GM19328 (cell line): ENCODE results near the gene NEDD4L.

ENCODE experiments used
- ATAC-seq: cut with Tn5 transposase; IDR thresholded peaks from one replicate; pipeline ENCODE4 v1.9.1; 2021; ENCODE audit warnings: mild to moderate bottlenecking, moderate library complexity; ENCODE audit not compliant: unreplicated experiment

The NEDD4L gene

DNA sequence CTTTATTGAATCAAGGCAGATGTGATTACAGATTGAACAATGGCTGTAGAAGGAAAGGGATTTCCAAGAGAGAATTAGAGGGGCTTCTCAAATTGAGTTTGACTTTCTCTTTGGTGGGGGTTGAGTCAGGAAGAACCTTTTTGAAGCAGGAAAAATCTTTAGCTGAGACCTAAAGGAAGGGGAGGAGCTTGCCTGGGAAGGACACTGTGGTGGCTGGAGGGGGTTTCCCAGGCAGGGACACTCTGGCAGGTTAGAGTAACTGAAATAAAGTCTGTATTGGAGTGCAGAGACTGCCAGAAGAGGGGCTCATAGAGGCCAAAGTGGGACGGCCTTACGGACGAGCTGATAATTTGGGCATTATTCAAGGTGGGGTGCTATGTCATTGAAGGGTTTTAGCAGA, 69.3 kb downstream of the NEDD4L start:
- ATAC-seq = no peak

DNA sequence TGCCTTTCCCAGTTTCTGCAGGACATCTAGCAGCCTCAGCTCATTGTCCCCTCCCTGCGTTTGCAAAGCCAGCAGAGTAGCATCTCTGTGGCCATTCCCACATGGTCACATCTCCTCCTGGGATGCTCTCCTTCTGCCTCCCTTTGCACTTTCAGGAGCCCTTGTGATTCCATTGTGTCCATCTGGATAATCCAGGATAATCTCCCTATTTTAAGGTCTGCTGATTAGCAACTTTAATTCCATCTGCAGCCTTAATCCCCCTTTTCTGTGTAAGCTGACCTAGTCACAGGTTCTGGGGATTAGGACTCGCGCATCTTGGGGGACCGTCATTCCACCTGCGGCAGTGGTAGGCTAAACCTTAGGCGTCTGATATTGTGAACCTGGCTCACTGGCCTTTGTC, 70.7 kb downstream of the NEDD4L start:
- no peak for ATAC-seq

DNA sequence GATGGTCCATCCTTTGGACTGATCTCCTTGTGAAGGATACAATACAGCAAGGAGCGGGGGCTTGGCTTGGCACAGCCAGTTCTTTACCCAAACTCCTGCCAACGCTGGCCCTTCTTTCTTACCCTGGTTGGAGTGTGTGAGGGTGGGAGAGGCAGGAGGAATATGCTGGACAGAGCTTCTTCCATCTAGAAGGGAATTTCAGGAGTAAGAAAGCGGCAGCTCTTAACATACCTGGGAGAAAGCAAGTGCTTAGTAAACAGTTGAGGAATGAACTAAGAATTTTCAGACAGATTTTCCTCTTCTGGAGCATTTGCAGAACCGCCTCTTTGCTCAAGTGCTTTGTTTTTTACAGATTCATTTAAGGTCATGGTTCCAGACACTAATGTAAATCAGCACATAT, 72.8 kb downstream of the NEDD4L start:
- ATAC-seq = no peak

DNA sequence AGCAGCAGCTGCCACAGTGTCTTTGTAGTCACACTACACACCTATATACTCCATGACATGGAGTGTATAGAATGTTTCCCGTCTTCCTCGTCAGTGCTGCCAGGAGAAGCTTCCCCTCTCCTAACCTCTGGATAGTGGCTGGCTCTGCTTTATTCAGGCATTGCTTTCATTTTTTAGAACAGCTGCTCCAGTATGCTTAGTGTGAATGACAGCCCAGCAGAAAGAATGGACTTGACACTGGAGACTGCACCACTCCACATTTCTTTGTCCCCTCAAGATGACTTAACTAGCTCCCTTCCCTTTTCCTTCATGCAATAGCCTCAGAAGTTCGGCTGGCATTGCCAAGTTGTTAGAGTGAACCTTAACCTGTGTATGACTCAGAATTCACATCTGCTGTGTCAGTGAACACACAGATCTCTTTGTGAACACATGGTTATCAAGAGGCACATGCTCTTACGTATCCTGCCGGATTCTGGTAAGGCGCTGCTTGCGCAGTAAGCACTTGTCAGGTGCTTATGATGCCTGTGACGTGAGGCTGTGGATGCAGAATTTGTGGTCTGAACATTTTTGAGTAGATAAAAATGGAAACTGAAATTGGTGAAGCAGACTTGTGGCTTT, 73.9 kb downstream of the NEDD4L start:
- no peak for ATAC-seq

DNA sequence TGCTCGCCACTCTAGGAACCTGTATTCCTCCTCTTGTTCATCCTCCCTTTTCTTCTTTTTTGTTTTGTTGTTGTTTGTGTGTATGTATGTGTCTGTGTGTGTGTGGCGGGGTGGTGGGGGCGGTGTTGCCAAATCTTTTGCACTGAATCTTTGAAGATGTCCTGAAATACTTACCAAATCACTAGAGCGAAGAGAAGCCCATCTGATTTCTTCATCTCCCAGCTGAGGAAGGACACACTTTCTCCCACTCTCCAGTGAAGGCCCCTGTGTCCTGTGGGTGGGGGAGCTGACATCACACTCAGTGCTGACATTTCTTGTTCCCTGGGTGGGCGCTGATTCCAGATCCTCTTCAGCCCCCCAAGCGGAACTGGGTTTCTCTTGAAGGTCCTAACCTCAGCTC, 74.5 kb downstream of the NEDD4L start:
- ATAC-seq = no peak

DNA sequence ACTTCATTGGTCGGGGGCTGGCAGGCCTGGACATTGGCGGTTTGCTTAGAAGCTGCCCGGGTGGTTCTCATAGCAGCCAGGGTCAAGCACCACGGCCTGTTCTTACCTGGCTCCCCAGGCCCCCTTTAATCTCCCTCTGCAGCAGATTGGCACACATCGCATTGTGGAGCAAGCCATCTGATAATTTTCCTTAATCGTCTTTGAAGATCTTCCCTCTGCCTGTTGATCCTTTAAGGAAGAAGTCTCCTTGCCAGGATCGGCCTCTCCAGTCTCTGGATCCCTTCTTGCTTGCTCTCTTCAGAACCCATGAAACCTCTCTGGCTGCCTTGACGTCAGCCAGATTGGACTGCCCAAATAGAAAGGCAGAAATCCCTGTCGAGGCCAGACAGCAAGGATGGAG, 75.8 kb downstream of the NEDD4L start:
- ATAC-seq = no peak

DNA sequence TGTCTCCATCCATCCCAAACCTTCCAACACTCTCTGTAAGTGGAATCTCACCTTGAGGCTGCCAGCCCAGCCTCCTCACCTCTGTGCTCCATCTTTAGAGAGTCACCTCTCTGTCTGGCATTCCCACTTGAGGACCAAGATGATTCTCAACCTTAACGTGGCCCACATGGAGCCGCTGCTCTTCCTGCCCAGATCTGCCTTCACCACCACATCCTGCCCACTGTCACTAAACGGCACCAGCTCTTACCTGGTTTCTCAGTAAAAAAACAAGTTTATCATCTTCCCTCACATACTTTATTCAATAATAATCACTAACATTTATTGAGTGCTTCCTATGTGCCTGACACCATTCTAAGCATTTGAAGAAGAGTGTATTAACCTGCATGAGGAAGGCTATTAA, 80.4 kb downstream of the NEDD4L start:
- no peak for ATAC-seq

DNA sequence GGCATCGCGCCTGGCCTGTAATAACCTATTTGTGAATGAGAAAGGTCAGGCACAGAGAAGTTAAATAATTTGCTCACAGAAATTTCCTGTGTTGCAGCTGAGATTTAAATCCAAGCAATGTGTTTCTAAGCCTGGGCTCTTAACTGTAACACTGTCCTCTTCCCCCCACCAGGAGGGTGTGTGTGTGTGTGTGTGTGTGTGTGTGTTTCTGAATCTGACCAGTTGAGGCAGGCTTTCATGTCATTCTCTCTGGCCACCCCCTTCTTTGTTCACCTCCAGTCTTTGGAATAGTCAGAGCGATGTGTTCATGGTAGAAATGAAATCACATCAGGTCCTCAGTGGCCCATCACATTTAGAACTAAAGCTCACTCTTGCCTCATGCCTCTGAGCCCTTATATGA, 81.2 kb downstream of the NEDD4L start:
- no peak for ATAC-seq

DNA sequence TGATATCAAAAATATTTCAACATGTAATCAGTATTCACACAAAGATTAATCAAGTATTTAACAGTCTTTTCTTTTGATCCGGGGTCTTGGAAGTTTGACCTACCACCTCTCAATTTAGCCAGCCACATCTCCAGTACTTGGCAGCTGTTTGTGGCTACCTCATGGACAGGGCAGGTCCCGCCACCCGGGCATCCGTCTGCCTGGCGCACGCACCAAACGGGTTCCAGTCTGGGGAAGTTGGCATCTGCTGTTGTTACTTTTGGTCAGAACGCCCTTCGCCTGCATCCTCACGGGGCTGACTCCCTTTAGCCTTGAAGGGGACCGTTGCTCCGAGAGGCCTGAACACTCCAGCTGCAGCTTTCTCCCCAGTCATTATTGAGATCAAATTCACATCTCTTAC, 81.7 kb downstream of the NEDD4L start:
- no peak for ATAC-seq

DNA sequence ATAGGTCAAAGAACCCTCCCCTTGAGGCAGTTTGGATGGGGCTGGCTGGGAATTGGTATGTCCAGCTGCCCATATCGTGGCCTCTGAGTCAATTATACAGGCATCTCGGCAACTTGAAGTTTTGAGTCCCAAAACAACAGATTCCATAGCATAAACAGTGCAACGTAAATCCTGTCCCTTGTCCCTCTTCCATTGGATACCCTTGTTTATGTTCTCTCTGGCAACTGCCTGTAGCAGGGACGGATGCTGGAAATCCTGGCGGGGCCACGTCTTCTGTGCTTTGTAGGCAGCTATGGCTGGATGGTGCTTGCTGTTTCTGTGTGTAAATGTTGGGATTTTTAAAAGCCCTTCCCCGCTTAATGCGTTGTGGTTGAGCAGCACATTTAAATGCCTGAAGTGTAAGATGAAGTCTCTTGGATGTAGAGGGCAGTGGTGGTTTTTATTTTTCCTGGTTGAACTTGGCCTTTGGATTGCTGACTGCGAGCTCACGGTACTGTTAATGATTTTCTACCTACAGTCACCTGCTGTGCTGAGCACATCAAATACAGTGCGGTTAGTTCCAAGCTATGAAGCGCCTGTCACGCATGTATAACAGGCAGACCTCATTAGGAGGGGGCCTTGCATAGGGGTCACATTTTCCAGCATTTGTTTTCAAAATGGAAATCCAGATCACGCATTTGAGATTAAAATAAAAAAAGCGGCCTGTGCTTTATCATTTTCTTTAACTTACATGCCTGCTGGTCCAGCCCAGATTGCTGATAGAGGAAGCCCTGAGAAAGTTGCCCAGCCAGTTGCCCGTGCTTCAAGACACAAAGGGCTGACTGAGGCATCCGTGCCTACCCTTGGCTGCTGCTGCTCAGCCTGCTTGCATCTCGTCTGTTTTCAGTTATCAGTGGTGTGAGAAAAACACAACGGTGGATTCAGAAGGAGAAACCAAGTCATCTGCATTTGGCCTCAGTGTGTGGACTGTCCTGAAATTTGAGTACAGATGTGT, 84.7 kb downstream of the NEDD4L start:
- no peak for ATAC-seq

DNA sequence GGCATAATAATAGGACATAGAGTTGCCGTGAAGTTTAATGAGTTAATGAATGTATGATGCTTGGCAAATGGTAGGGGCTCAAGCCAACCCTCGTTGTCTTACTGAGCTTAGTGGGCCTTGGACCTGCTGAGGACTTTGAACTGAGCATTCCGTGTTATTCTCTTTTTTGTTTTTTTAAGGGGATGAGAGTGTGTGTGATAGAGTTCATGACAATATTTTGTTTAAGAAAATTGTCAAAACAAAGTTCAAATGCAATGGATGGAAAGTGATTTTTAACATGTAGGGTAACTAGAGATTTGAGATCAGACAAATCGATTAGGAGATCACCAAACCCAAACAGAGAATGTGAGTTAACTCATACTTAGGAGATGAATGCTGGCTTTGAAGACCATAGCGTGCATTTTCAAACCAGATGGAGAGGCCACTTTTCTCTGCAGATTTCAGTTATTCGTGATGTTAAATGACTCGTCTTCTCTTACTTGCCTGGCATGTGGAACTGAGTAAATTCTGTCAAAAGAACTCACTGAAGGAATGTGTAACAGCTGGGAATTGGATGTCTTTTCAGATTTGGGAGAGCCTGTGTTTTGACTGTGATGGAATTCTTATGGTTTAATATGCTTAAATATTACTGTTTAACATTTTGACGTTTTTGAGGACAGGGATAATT, 88.7 kb downstream of the NEDD4L start:
- ATAC-seq = no peak

DNA sequence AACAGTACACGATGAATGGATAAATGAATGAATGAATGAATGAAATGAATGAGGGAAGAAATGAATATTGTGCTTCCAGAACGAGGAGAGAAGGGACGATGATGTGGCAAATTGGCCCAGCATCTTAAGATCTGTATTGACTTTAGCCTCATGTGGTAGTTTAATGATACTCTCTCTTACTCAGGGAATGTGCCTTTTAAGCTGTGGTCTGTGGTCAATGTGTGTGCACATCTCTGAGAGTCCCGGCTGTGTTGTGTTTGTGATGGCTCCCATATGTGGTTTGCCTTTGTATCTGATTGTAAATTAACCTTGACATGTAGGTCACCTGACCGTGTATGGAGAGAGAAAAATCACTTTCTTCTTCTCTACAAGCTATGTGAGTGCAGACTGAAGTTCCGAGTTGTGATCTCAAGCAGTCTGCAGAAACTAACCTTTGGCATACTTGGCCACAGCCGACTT, 91.2 kb downstream of the NEDD4L start:
- no peak for ATAC-seq

DNA sequence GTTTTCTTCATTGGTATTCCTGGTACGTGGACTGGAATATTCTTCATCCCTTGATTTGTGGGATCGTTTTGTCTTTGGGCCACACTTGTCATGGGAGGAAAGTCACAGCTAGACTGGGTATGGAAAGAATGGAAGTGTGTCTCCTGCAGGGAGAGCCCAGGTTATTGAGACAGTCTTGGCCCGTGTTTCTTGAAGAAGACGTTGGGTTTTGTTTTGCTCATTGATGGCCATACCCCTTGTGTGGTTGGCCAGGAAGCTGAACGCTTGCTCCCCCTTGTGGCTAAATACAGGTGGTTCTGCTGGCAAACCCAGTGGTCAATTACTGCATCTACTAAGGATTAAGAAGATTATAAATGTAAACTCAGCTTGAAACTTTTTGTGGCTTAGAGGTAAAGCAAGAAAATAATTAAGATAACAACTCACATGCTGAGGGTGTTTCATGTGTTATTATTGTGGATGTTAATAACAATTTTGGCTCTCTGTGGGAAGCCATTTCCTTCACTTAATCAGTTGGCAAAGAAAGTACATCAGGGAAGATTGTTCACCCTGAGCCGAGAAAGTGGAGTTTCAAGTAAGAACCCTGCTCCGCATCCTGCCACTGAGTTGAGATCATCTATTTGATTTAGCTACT, 91.8 kb downstream of the NEDD4L start:
- no peak for ATAC-seq

DNA sequence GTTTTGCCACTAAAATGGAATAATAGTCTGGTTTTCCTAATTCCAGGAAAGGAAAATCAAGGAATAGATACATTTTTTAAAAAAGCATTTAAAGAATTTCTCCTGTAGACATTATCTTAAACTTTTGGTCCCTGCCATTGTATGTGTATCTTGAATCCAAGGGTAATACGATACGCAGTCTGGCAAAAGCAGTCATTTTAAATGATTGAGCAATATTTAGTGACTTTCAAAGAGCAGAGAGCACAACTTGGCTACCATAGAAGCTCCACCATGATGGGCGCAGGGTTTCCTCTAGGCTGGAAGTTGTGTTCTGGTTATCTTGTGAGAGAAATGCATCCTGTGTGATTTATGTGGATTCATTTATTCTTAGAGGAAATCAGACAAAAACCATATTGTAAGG, 92.9 kb downstream of the NEDD4L start:
- no peak for ATAC-seq

DNA sequence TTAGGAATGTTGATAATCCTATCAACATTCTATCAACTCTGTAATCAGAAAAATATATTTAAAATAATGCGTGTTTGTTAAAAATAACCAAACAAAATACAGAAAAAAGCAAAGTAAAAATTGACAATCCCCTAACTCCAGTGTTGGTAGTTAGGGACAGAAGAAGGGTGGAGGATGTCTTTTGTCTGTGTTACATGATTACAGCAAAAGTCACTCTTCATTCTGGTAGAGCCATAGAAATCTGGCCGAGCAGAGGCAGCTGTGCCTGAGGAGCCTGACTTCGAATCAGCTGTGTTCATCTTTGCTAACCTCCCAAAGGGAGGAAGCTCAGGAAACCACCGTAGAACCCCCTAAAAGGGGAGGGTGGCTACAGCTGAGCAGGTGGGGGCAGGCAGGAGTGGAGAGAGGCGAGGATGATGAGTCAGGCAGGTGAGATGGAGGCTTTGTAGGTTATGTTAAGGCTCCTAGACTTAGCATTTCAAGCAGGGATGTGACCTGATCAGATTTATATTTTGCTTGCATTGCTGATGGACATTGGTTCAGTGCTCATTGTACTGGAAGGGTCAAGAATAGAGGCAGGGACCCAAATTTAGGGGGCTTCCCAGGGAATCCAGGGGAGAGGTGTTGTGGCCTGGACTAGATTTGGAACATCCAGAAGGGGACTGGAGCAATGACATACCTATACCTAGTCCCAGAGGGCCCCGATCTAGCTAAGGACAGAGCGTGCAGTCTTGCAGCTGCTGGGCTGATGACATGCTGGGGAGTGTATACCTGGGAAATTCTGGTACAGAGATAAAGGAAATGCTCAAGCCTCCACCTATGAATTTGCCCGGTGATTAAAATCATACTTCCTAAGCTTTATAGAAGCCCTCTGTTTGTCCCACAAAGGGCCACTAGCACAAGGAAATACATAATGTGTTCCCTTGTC, 95.7 kb downstream of the NEDD4L start:
- no peak for ATAC-seq

DNA sequence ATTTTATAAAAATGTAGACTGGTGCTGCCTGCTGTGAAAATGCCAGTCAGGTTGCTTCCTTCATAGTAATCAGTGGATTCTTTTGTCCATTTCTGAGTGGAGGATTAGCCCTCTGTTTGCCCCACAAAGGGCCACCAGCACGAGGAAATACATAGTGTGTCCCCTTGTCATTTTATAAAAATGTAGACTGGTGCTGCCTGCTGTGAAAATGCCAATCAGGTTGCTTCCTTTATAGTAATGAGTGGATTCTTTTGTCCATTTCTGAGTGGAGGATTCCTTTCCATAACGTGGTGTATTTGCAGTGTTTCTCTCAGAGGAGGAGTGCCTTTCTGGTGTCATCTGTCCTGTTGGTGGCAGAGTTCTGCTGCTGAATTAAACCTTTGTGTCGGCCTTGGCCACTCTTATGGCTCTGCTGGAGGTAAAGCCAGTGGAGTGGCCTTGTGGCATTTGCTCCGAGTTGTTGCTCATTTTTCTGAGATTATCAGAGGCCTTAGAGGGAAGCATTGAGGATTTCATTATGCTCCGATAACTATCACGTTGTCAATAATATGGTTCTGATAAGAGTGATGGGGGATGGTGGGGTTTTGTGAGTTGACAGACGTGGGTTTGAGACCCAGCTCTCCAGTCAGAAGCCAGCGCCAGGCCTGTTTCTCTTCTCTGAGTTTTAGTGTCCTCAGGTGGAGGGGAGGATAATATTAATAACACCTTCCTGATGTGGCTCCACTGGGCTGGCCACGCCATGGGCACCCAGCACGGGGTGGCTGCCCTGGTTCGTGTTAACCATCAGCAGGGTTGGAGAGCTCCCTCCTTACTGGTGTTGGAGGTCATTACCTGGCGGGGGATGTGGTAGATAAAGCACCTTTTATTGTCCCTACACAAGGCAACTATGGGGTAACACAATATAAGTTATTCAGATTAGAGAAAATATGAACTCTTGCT, 96.6 kb downstream of the NEDD4L start:
- ATAC-seq = no peak

DNA sequence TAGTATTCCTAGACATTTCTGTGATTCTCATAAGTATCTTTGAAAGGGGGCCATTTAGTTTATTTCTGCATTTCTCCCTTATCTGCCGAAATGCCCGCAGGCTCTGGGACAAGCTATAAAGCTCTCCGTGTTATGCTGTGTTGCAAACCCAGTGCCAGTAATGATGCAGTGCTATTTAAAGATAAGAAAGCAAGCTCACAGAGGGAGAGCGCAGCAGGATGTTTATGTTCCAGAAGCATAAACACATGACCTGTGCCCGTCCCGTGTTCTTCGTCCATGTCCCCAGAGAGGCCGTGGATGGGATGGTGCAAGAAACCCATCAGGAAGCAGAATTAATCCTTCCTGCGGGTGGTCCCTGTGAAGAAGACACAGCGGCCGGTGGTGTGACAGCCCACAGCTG, 99.4 kb downstream of the NEDD4L start:
- ATAC-seq = no peak

DNA sequence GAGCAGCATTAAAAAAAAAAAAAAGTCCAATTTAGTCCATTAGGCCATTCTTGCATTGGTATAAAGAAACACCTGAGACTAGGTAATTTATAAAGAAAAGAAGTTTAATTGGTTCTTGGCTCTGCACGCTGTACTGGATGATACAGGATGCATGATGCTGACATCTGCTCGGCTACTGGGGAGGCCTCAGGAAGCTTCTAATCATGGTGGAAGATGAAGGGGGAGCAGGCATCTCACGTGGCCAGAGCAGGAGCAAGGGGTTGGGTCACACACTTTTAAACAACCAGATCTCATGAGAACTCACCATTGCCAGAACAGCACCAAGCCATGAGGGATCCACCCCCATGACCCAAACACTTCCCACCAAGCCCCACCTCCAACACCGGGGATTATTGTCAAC, 100.1 kb downstream of the NEDD4L start:
- ATAC-seq = no peak

DNA sequence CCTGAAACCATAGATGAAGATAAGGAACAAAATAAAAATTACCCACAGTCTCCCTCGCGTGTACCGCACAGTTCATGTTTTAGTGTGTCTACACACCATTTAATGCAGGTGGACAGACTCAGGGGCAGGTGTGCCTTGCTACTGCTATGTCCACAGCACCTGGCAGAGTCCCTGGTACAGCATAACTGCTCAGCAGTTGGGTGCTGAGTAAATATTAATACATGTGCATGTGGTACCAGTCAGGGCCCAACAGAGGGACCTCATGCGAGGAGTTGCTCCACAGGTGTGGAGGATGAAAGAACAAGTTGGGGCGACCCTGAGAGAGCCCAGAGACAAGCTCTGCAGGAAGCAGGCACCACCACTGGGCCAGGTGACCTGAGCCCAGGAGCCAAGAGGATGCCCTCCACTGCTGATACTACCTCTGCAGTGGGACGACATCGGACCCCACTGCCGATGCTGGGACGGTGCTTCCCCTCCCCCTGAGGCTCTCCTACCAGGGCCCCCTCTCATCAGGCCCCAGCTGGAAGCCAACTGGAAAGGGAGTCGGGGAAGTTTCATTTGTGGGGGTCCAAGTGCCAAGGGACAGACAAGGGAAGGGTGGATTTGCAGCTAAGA, 100.8 kb downstream of the NEDD4L start:
- ATAC-seq = no peak
